HEK293 (cell line): ENCODE results near the gene MAN1C1.

Experiments used
- BCL11B ChIP-seq: fragments of 450-650 bp; formaldehyde crosslinking; IDR thresholded peaks from 2 replicates; pipeline ENCODE4 v1.5.1; 2016; ENCODE audit warnings: low read depth, missing biosample characterization, missing genetic modification characterization
- EGR2 ChIP-seq: fragments of 450-650 bp; formaldehyde crosslinking; IDR thresholded peaks from 2 replicates; pipeline ENCODE4 v1.5.1; 2016; ENCODE audit warnings: low read depth, missing biosample characterization, missing genetic modification characterization
- GFI1B ChIP-seq: fragments of 450-650 bp; formaldehyde crosslinking; IDR thresholded peaks from 2 replicates; pipeline ENCODE4 v1.5.1; 2016; ENCODE audit warnings: missing biosample characterization, missing genetic modification characterization
- KLF1 ChIP-seq: fragments of 450-650 bp; formaldehyde crosslinking; IDR thresholded peaks from 2 replicates; pipeline ENCODE4 v1.5.1; 2016; ENCODE audit warnings: missing biosample characterization, missing genetic modification characterization
- KLF16 ChIP-seq: fragments of 450-650 bp; formaldehyde crosslinking; IDR thresholded peaks from 2 replicates; pipeline ENCODE4 v1.5.1; 2017; ENCODE audit warnings: missing biosample characterization, missing genetic modification characterization
- KLF7 ChIP-seq: fragments of 450-650 bp; formaldehyde crosslinking; IDR thresholded peaks from 2 replicates; pipeline ENCODE4 v1.5.1; 2016; ENCODE audit warnings: missing biosample characterization, missing genetic modification characterization, borderline replicate concordance
- RBAK ChIP-seq: fragments of 450-650 bp; formaldehyde crosslinking; IDR thresholded peaks from 2 replicates; pipeline ENCODE4 v1.5.1; 2016; ENCODE audit warnings: missing biosample characterization, missing genetic modification characterization
- ZBTB7A ChIP-seq: fragments of 450-650 bp; formaldehyde crosslinking; IDR thresholded peaks from 2 replicates; pipeline ENCODE4 v1.5.1; 2016; ENCODE audit warnings: low read depth, missing biosample characterization, missing genetic modification characterization
- ZFHX2 ChIP-seq: fragments of 450-650 bp; formaldehyde crosslinking; conservative IDR thresholded peaks from 2 replicates; pipeline ENCODE4 v1.5.1; 2016; ENCODE audit warnings: missing biosample characterization, missing genetic modification characterization
- ZIC2 ChIP-seq: fragments of 450-650 bp; formaldehyde crosslinking; IDR thresholded peaks from 2 replicates; pipeline ENCODE4 v1.5.1; 2016; ENCODE audit warnings: missing biosample characterization, missing genetic modification characterization
- ZNF140 ChIP-seq: fragments of 450-650 bp; formaldehyde crosslinking; IDR thresholded peaks from 2 replicates; pipeline ENCODE4 v1.5.1; 2016; ENCODE audit warnings: missing biosample characterization, missing genetic modification characterization
- ZNF155 ChIP-seq: fragments of 450-650 bp; formaldehyde crosslinking; IDR thresholded peaks from 2 replicates; pipeline ENCODE4 v1.5.1; 2016; ENCODE audit warnings: missing biosample characterization, missing genetic modification characterization
- ZNF157 ChIP-seq: fragments of 450-650 bp; formaldehyde crosslinking; IDR thresholded peaks from 2 replicates; pipeline ENCODE4 v1.5.1; 2016; ENCODE audit warnings: missing biosample characterization, missing genetic modification characterization
- ZNF174 ChIP-seq: fragments of 450-650 bp; formaldehyde crosslinking; IDR thresholded peaks from 2 replicates; pipeline ENCODE4 v1.5.0; 2017; ENCODE audit warnings: missing biosample characterization, mild to moderate bottlenecking, missing genetic modification characterization
- ZNF501 ChIP-seq: fragments of 450-650 bp; formaldehyde crosslinking; IDR thresholded peaks from 2 replicates; pipeline ENCODE4 v1.5.1; 2016; ENCODE audit warnings: missing biosample characterization, missing genetic modification characterization
- ZNF544 ChIP-seq: fragments of 450-650 bp; formaldehyde crosslinking; IDR thresholded peaks from 2 replicates; pipeline ENCODE4 v1.5.0; 2017; ENCODE audit warnings: missing biosample characterization, missing genetic modification characterization
- ZNF555 ChIP-seq: fragments of 450-650 bp; formaldehyde crosslinking; conservative IDR thresholded peaks from 2 replicates; pipeline ENCODE4 v1.5.1; 2017; ENCODE audit warnings: missing biosample characterization, mild to moderate bottlenecking, missing genetic modification characterization, inconsistent platforms
- ZNF664 ChIP-seq: fragments of 450-650 bp; formaldehyde crosslinking; IDR thresholded peaks from 2 replicates; pipeline ENCODE4 v1.5.1; 2016; ENCODE audit warnings: missing biosample characterization, missing genetic modification characterization
- ZNF670 ChIP-seq: fragments of 450-650 bp; formaldehyde crosslinking; IDR thresholded peaks from 2 replicates; pipeline ENCODE4 v1.5.1; 2016; ENCODE audit warnings: missing biosample characterization, missing genetic modification characterization, low read depth
- ZNF707 ChIP-seq: fragments of 450-650 bp; formaldehyde crosslinking; IDR thresholded peaks from 2 replicates; pipeline ENCODE4 v1.5.1; 2016; ENCODE audit warnings: missing biosample characterization, missing genetic modification characterization
- ZNF76 ChIP-seq: fragments of 450-650 bp; formaldehyde crosslinking; IDR thresholded peaks from 2 replicates; pipeline ENCODE4; 2016; ENCODE audit warnings: low read depth, missing biosample characterization, missing genetic modification characterization, borderline replicate concordance
- ZNF843 ChIP-seq: fragments of 450-650 bp; formaldehyde crosslinking; IDR thresholded peaks from 2 replicates; pipeline ENCODE4 v1.5.1; 2016; ENCODE audit warnings: missing biosample characterization, missing genetic modification characterization
- TF ChIP-seq, protein P1 (sequence below): fragments of 450-650 bp; formaldehyde crosslinking; IDR thresholded peaks from 2 replicates; pipeline ENCODE4 v1.5.1; 2016; ENCODE audit warnings: missing biosample characterization, missing genetic modification characterization
- TF ChIP-seq, protein P2 (sequence below): fragments of 450-650 bp; formaldehyde crosslinking; IDR thresholded peaks from 2 replicates; pipeline ENCODE4 v1.5.1; 2016; ENCODE audit warnings: missing biosample characterization, missing genetic modification characterization, borderline replicate concordance
- TF ChIP-seq, protein P3 (sequence below): fragments of 450-650 bp; formaldehyde crosslinking; IDR thresholded peaks from 2 replicates; pipeline ENCODE4 v1.5.1; 2016; ENCODE audit warnings: missing biosample characterization, missing genetic modification characterization
- TF ChIP-seq, protein P4 (sequence below): fragments of 450-650 bp; formaldehyde crosslinking; IDR thresholded peaks from 2 replicates; pipeline ENCODE4 v1.5.1; 2017; ENCODE audit warnings: missing biosample characterization, missing genetic modification characterization
- TF ChIP-seq, protein P5 (sequence below): fragments of 450-650 bp; formaldehyde crosslinking; IDR thresholded peaks from 2 replicates; pipeline ENCODE4 v1.5.1; 2016; ENCODE audit warnings: missing biosample characterization, missing genetic modification characterization

Gene MAN1C1

DNA sequence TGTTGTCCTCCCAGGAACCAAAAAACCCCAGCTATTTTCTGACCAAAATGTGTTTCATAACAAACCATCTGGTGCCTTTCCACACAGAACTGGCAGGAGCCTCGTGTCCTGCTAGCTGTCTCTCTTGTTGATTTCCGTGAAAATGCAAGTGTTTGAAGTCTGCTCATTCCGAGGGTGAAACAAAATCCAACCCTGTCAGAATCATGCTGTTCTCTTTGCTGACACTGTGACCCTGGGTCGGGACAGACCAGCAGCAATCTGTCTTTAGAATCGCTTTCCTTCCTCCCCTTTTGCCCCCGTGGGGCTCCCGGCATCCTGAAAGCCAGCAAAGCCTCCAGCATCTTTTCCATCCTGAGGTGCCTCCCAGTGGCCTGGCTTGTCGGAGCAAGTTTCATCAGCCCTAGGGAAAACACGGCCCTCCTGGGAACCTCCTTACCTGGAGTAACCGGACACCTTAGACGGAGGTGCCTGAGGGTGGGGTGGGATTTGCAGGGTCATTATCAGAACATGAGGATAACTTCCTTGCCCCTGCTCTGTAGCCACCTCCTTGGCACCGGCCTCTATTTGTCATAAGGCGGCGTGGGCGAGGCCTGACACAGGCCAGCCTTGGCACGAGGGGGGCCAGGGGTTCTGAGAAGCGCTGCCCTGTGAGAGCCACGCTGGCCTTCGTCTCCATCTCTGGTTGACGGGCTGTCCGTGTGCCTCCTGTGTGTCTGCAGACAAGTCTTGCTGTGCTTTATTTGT lies 48.3 kb upstream of the MAN1C1 start (continued):
- TF ChIP-seq, protein P1, sequence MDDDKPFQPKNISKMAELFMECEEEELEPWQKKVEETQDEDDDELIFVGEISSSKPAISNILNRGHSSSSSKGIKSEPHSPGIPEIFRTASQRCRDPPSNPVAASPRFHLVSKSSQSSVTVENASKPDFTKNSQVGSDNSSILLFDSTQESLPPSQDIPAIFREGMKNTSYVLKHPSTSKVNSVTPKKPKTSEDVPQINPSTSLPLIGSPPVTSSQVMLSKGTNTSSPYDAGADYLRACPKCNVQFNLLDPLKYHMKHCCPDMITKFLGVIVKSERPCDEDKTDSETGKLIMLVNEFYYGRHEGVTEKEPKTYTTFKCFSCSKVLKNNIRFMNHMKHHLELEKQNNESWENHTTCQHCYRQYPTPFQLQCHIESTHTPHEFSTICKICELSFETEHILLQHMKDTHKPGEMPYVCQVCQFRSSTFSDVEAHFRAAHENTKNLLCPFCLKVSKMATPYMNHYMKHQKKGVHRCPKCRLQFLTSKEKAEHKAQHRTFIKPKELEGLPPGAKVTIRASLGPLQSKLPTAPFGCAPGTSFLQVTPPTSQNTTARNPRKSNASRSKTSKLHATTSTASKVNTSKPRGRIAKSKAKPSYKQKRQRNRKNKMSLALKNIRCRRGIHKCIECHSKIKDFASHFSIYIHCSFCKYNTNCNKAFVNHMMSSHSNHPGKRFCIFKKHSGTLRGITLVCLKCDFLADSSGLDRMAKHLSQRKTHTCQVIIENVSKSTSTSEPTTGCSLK (tag by site-specific recombination): no peak
- TF ChIP-seq ZNF174 (tag by site-specific recombination) (no peak), ZNF76 (tag by site-specific recombination) (no peak), GFI1B (no peak), ZNF664 (tag by site-specific recombination) (no peak), KLF16 (0 out of 2 replicates have a peak, but pooled peaks have one; percentile 16), KLF1 (0 out of 2 replicates have a peak, but pooled peaks have one; percentile 23), ZNF155 (tag by site-specific recombination) (no peak), ZNF544 (tag by site-specific recombination) (no peak), ZNF501 (tag by site-specific recombination) (no peak), ZNF670 (no peak), EGR2 (tag by site-specific recombination) (0 out of 2 replicates have a peak, but pooled peaks have one; percentile 9), ZNF555 (tag by site-specific recombination) (no peak), ZFHX2 (tag by site-specific recombination) (0 out of 2 replicates have a peak, but pooled peaks have one; percentile 24), KLF7 (no peak), ZNF140 (tag by site-specific recombination) (no peak), ZIC2 (tag by site-specific recombination) (no peak), RBAK (tag by site-specific recombination) (no peak), BCL11B (tag by site-specific recombination) (no peak), ZNF843 (tag by site-specific recombination) (no peak), ZNF707 (no peak), ZBTB7A (tag by site-specific recombination) (no peak), ZNF157 (no peak)
- TF ChIP-seq, protein P2, sequence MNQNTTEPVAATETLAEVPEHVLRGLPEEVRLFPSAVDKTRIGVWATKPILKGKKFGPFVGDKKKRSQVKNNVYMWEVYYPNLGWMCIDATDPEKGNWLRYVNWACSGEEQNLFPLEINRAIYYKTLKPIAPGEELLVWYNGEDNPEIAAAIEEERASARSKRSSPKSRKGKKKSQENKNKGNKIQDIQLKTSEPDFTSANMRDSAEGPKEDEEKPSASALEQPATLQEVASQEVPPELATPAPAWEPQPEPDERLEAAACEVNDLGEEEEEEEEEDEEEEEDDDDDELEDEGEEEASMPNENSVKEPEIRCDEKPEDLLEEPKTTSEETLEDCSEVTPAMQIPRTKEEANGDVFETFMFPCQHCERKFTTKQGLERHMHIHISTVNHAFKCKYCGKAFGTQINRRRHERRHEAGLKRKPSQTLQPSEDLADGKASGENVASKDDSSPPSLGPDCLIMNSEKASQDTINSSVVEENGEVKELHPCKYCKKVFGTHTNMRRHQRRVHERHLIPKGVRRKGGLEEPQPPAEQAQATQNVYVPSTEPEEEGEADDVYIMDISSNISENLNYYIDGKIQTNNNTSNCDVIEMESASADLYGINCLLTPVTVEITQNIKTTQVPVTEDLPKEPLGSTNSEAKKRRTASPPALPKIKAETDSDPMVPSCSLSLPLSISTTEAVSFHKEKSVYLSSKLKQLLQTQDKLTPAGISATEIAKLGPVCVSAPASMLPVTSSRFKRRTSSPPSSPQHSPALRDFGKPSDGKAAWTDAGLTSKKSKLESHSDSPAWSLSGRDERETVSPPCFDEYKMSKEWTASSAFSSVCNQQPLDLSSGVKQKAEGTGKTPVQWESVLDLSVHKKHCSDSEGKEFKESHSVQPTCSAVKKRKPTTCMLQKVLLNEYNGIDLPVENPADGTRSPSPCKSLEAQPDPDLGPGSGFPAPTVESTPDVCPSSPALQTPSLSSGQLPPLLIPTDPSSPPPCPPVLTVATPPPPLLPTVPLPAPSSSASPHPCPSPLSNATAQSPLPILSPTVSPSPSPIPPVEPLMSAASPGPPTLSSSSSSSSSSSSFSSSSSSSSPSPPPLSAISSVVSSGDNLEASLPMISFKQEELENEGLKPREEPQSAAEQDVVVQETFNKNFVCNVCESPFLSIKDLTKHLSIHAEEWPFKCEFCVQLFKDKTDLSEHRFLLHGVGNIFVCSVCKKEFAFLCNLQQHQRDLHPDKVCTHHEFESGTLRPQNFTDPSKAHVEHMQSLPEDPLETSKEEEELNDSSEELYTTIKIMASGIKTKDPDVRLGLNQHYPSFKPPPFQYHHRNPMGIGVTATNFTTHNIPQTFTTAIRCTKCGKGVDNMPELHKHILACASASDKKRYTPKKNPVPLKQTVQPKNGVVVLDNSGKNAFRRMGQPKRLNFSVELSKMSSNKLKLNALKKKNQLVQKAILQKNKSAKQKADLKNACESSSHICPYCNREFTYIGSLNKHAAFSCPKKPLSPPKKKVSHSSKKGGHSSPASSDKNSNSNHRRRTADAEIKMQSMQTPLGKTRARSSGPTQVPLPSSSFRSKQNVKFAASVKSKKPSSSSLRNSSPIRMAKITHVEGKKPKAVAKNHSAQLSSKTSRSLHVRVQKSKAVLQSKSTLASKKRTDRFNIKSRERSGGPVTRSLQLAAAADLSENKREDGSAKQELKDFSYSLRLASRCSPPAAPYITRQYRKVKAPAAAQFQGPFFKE: no peak
- TF ChIP-seq, protein P3, sequence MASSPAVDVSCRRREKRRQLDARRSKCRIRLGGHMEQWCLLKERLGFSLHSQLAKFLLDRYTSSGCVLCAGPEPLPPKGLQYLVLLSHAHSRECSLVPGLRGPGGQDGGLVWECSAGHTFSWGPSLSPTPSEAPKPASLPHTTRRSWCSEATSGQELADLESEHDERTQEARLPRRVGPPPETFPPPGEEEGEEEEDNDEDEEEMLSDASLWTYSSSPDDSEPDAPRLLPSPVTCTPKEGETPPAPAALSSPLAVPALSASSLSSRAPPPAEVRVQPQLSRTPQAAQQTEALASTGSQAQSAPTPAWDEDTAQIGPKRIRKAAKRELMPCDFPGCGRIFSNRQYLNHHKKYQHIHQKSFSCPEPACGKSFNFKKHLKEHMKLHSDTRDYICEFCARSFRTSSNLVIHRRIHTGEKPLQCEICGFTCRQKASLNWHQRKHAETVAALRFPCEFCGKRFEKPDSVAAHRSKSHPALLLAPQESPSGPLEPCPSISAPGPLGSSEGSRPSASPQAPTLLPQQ (tag by site-specific recombination): no peak
- TF ChIP-seq, protein P4, sequence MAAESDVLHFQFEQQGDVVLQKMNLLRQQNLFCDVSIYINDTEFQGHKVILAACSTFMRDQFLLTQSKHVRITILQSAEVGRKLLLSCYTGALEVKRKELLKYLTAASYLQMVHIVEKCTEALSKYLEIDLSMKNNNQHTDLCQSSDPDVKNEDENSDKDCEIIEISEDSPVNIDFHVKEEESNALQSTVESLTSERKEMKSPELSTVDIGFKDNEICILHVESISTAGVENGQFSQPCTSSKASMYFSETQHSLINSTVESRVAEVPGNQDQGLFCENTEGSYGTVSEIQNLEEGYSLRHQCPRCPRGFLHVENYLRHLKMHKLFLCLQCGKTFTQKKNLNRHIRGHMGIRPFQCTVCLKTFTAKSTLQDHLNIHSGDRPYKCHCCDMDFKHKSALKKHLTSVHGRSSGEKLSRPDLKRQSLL (tag by site-specific recombination): no peak
- TF ChIP-seq, protein P5, sequence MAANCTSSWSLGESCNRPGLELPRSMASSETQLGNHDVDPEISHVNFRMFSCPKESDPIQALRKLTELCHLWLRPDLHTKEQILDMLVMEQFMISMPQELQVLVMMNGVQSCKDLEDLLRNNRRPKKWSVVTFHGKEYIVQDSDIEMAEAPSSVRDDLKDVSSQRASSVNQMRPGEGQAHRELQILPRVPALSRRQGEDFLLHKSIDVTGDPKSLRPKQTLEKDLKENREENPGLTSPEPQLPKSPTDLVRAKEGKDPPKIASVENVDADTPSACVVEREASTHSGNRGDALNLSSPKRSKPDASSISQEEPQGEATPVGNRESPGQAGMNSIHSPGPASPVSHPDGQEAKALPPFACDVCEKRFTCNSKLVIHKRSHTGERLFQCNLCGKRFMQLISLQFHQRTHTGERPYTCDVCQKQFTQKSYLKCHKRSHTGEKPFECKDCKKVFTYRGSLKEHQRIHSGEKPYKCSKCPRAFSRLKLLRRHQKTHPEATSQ: no peak
